Activated CD4-positive, alpha-beta T cell treated with anti-CD3 and anti-CD28 coated beads for 24 hours (primary cell): Measurements from ENCODE around the gene NPEPPS.

Source experiments
- DNase-seq, 2 donors: peaks; one replicate each; pipeline ENCODE4 v3.0.0-alpha.2; 2020; ENCODE audit warnings: low read depth in 2 of 2

The NPEPPS gene

GRCh38 chr17:47628014-47628566 is 97.2 kb downstream of the NPEPPS start:
- DNase-seq = no peak

- DNase-seq = no peak
Observed at GRCh38 chr17:47629826-47630225, 98.9 kb downstream of the NPEPPS start.

GRCh38 chr17:47630614-47631013 is 99.7 kb downstream of the NPEPPS start:
- DNase-seq = no peak

GRCh38 chr17:47632991-47633390 is 102.1 kb downstream of the NPEPPS start:
- no peak for DNase-seq

- DNase-seq = no peak
Observed at GRCh38 chr17:47633996-47634395, 103.1 kb downstream of the NPEPPS start.

GRCh38 chr17:47634870-47635269 is 104.0 kb downstream of the NPEPPS start:
- DNase-seq = no peak

- DNase-seq = no peak
Observed at GRCh38 chr17:47635734-47636133, 104.8 kb downstream of the NPEPPS start.

GRCh38 chr17:47636273-47637030 is 105.5 kb downstream of the NPEPPS start:
- DNase-seq = no peak

GRCh38 chr17:47638903-47639302 is 108.0 kb downstream of the NPEPPS start:
- no peak for DNase-seq

GRCh38 chr17:47640076-47640475 is 109.2 kb downstream of the NPEPPS start:
- no peak for DNase-seq

- DNase-seq = no peak
Observed at GRCh38 chr17:47641202-47641601, 110.3 kb downstream of the NPEPPS start.

GRCh38 chr17:47643116-47643515 is 112.2 kb downstream of the NPEPPS start:
- DNase-seq = no peak

GRCh38 chr17:47644324-47644723 is 113.4 kb downstream of the NPEPPS start:
- DNase-seq = no peak

GRCh38 chr17:47649153-47649971 is 118.5 kb downstream of the NPEPPS start, which contains the start of gene KPNB1:
TSS of gene KPNB1 (plus strand) at chr17:47649919. CDS start at chr17:47650245, 326 bp downstream.
- DNase-seq = peak; percentile 96

GRCh38 chr17:47649972-47650524 is 119.1 kb downstream of the NPEPPS start:
- peak; percentile 29 to 35 for DNase-seq

- DNase-seq = peak; percentile 89 to 91
Observed at GRCh38 chr17:47650525-47651522, 119.9 kb downstream of the NPEPPS start.

GRCh38 chr17:47651704-47652103 is 120.8 kb downstream of the NPEPPS start:
- DNase-seq = no peak

GRCh38 chr17:47652570-47652969 is 121.7 kb downstream of the NPEPPS start:
- DNase-seq = no peak

- no peak for DNase-seq
Observed at GRCh38 chr17:47653442-47653841, 122.5 kb downstream of the NPEPPS start.

GRCh38 chr17:47654991-47655390 is 124.1 kb downstream of the NPEPPS start:
- DNase-seq = no peak

- no peak for DNase-seq
Observed at GRCh38 chr17:47660064-47660492, 129.2 kb downstream of the NPEPPS start.
